Chondrocyte (in vitro differentiated cells): ENCODE data around the gene GUCA2B. TPM values are rescaled to one million over a fixed set of nuclear protein-coding genes. Genes with fewer than 3 reads are reported as not detected.

Source experiments
- DNase-seq: peaks from one replicate; pipeline ENCODE4 v3.0.0; 2021; ENCODE audit warnings: mixed read lengths, low spot score
- H3K27ac Mint-ChIP-seq: one replicate; pipeline ENCODE4 v1.8.0; 2021; ENCODE audit warnings: mild to moderate bottlenecking, moderate library complexity, mixed read lengths; ENCODE audit not compliant: unreplicated experiment
- H3K27me3 Mint-ChIP-seq: 2 replicates; pipeline ENCODE4 v1.8.0; 2021; ENCODE audit warnings: low read depth, mixed read lengths
- H3K36me3 Mint-ChIP-seq: 2 replicates; pipeline ENCODE4 v1.8.0; 2021; ENCODE audit warnings: low read depth, mixed read lengths
- H3K4me1 Mint-ChIP-seq: 2 replicates; pipeline ENCODE4 v1.8.0; 2021; ENCODE audit warnings: low read depth, mild to moderate bottlenecking, mixed read lengths
- H3K4me3 Mint-ChIP-seq: one replicate; pipeline ENCODE4 v1.8.0; 2021; ENCODE audit warnings: mild to moderate bottlenecking, moderate library complexity, mixed read lengths; ENCODE audit not compliant: unreplicated experiment
- H3K9me3 Mint-ChIP-seq: 2 replicates; pipeline ENCODE4 v1.8.0; 2021; ENCODE audit warnings: low read depth, mixed read lengths
- CTCF ChIP-seq: fragments of 200-600 bp; sonication (generic); IDR thresholded peaks from 2 replicates; pipeline ENCODE4 v1.5.0; 2021; ENCODE audit warnings: antibody characterized with exemption, mild to moderate bottlenecking, moderate library complexity
- total RNA-seq: library from RNA; stranded (reverse); gene quantifications from 3 replicates; pipeline ENCODE4 v1.2.1, GENCODE V29; 2021

Gene GUCA2B
- total RNA-seq, 1 donor from 2014 or later: not detected

DNA sequence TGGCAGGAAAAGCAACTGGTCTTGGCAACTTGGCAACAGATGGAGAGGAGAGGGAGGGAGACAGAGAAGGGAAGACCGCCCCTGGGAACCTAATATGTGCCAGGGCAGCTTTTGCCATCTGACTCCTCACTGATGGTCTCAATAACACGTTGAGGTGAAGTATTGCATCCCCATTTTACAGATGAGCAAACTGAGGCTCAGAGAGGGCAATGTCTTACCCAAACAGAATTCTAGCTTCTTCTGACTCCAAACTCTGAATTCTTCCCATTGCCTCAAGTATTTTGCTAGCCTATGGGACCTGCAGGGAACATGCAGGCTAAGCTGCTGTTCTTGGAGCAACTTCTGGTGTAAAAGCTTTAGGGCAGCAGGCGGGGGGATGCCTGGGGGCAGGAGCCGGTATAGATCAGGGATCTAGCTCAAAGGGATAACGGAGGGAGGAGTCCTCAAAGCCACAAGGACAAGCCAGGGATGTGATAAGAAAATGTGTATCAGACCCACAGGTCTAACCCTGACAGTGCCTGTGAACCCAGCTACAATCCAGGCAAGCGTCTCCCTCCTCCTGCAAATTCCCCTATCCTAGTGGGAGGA, 18.6 kb downstream of the GUCA2B start:
- no peak for DNase-seq
- H3K9me3 Mint-ChIP-seq: no peaks in the 10 kb centered on the region
- no peaks in the 10 kb centered on the region for H3K27me3 Mint-ChIP-seq
- no peak overlapping the region for H3K4me3 Mint-ChIP-seq
- no peak for TF ChIP-seq CTCF
- H3K4me1 Mint-ChIP-seq: no peaks in the 10 kb centered on the region
- no peak overlapping the region for H3K27ac Mint-ChIP-seq
- H3K36me3 Mint-ChIP-seq: no peaks in the 10 kb centered on the region

- Mint-ChIP-seq H3K4me1 (peaks cover 1% of the 10 kb centered on the region), H3K27me3 (no peaks in the 10 kb centered on the region), H3K27ac (no peak overlapping the region), H3K9me3 (no peaks in the 10 kb centered on the region), H3K36me3 (no peaks in the 10 kb centered on the region), H3K4me3 (no peak overlapping the region)
- no peak for DNase-seq
- no peak for TF ChIP-seq CTCF
Measured at GRCh38 chr1:42172381-42173133, 19.3 kb downstream of the GUCA2B start.

GRCh38 chr1:42173155-42173933, 20.1 kb downstream of the GUCA2B start:
- H3K9me3 Mint-ChIP-seq: no peaks in the 10 kb centered on the region
- no peak for DNase-seq
- H3K4me3 Mint-ChIP-seq: no peak overlapping the region

GRCh38 chr1:42173961-42174735, 20.9 kb downstream of the GUCA2B start:
- peaks cover 6% of the 10 kb centered on the region for H3K4me1 Mint-ChIP-seq
- no peak overlapping the region for H3K4me3 Mint-ChIP-seq
- no peaks in the 10 kb centered on the region for H3K36me3 Mint-ChIP-seq
- H3K27ac Mint-ChIP-seq: no peak overlapping the region
- H3K9me3 Mint-ChIP-seq: no peaks in the 10 kb centered on the region
- TF ChIP-seq CTCF: no peak
- no peaks in the 10 kb centered on the region for H3K27me3 Mint-ChIP-seq
- no peak for DNase-seq

More at GRCh38 chr1:42173155-42173933, 20.1 kb downstream of the GUCA2B start:
- TF ChIP-seq CTCF: peak; percentile 96
- no peak overlapping the region for H3K27ac Mint-ChIP-seq
- H3K27me3 Mint-ChIP-seq: no peaks in the 10 kb centered on the region
- peaks cover 2% of the 10 kb centered on the region for H3K4me1 Mint-ChIP-seq
- no peaks in the 10 kb centered on the region for H3K36me3 Mint-ChIP-seq
